ENCODE measurements around the gene PITX1.

PITX1 gene

DNA sequence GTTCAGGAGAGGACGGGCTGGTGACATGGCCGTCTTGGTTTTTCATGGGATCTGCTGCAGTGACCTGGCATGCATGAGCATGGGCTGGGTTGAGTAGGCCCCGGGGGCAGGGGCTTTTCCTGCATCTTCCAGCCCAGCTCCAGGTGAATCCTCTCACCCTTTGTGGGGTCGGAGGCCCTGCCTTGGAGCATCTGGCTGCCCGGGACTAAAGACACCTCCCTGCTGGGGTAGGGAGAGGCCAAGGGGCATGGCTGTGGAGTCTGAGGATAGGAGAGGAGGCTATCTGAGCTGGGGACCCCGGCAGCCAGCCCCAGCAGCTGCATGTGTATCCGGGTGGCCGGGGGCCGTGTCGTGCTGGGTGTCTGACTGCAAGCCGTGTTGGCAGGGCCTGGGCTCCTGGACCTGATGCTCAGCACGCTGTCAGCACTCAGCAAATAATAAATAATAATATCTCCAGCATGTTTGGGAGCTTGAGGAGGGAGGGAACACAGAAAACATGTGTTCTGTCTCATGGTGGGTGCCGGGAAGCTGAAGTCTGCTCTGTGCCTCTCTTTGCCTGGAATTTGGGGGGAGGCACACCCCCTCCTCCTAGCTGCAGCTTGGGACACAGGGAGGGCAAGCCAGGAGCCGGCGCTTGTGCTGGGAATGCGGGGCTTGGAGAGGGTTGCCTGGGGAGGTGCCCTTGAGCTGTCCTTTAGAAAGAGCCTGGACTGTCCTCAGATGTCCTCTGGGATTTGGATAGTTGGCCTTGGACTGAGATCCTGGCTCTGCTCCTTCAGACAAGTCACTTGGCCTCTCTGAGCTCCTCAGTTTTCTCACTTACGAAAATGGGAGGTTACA lies 28.4 kb upstream of the PITX1 start:
- DNase-seq (ENCODE audit: low spot score): no peak

DNA sequence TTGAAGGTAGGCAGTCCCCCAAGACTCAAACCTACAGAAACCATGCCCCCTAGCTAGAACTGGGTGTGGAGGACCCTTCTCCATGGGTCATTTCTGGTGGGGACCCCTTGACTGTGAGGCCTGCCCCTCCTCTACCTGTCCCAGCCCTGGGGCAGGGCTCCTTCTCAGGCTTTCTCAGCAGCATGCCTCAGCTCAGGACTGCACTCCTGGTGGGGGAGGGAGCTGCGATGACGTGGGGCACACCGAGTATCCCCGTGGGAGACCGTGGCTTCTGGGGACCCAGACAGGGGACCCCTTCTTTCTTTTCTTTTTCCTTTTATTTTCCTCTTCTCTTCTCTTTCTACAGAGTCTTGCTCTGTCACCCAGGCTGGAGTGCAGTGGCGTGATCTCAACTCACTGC lies 27.0 kb upstream of the PITX1 start:
- no peak for DNase-seq (ENCODE audit: low spot score)

- no peak for DNase-seq (ENCODE audit: low spot score)
Measured at GRCh38 chr5:135060021-135060420, 26.0 kb upstream of the PITX1 start.

DNA sequence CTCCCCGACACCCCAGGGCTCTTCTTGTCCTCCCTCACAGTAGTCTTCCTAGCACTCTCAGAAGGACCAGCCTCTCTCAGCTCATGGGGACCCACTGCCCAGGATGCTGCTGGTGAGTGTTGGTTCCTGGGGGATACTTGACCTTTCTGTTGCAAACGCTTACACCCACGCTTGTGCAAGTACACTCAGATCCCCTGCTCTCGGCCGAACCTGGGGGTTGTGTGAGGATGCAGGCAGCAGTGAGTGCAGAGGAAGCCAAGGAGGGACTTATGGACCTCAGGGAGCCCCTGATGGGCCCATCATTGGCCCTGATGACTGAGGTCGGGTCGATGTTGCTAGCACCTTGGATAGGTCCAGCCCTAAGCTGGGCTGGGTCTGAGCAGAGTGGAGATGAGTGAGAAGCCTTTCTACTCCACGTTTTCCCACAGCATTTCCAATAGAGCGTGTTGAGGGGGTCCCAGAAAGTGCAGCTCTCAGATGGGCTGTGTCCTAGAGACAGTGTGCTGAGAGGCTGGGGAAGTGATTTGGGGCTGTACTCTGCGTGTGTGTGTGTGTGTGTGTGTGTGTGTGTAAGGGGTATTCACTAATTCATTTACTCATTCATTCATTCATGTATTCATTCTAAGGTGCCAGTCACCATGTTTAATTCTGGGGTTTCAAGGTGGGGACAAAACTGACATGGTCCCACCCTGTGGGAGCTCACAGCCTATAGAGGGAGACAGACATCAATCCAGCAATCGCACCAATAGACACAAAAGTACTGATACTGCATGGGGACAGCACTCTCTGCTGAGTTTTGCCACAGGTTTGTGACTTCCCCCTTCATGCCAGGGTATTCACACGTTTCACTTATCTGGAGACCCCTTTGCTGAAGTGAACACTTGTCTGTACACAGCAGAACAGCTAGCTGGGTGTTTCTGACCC lies 25.2 kb upstream of the PITX1 start:
- DNase-seq (ENCODE audit: low spot score): no peak

- DNase-seq (ENCODE audit: low spot score): no peak
Measured at GRCh38 chr5:135058331-135058732, 24.3 kb upstream of the PITX1 start.

- no peak for DNase-seq (ENCODE audit: low spot score)
Measured at GRCh38 chr5:135057233-135057632, 23.2 kb upstream of the PITX1 start.

DNA sequence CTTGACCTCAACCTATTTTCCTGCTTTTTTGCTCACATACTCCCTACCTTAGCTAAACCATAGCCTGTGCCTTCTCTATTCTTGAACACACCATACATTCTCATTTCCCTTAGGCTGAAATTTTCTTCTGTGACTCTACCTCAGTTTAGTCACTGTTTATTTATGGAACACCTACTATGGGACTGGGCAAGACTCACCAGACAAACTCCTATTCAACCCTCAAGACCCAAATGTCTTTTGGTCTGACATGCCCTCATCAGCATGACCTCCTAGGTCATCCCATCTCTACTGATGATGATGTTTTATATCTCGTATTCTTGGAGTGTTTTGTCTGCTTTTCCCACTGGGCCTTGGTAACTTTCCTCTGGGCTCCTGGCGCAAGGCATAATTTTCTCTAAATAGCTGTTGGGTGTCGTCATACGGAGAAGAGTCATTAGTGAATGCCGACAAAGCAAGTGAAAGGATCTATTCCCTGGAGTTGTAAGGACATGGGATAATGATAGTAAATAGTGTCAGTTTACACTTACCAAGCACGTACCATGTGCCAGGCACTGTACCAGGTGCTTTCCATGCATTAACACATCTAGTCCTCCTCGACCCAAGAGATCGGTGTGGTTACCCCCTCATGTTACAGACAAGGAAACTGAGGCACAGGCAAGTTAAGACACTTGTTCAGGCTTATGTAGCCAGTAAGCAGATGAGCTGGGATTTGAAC lies 22.4 kb upstream of the PITX1 start:
- DNase-seq (ENCODE audit: low spot score): no peak

GRCh38 chr5:135055396-135055795 lies 21.4 kb upstream of the PITX1 start:
- DNase-seq (ENCODE audit: low spot score): no peak

- no peak for DNase-seq (ENCODE audit: low spot score)
Measured at GRCh38 chr5:135054546-135054945, 20.5 kb upstream of the PITX1 start.

DNA sequence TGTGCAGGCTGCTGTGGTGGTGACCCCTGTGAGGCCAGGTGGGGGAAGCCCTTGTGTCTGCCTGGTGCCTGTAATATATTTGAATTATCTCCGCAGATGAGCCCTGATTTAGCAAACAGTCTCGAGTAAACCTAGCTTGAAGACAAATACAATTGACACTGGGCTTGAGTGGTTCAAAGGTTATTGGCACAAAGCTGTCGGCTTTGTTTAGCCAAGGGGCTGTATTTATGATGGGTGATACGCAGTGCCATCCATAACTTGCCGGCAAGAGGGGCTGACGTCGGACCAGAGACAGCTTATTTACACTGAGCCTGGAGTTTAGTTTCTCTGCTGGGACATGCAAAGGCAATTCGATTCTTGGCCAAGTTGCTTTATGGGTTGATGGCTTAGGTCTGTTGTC lies 20.0 kb upstream of the PITX1 start:
- no peak for DNase-seq (ENCODE audit: low spot score)

GRCh38 chr5:135053278-135053677 lies 19.2 kb upstream of the PITX1 start:
- DNase-seq (ENCODE audit: low spot score): no peak

DNA sequence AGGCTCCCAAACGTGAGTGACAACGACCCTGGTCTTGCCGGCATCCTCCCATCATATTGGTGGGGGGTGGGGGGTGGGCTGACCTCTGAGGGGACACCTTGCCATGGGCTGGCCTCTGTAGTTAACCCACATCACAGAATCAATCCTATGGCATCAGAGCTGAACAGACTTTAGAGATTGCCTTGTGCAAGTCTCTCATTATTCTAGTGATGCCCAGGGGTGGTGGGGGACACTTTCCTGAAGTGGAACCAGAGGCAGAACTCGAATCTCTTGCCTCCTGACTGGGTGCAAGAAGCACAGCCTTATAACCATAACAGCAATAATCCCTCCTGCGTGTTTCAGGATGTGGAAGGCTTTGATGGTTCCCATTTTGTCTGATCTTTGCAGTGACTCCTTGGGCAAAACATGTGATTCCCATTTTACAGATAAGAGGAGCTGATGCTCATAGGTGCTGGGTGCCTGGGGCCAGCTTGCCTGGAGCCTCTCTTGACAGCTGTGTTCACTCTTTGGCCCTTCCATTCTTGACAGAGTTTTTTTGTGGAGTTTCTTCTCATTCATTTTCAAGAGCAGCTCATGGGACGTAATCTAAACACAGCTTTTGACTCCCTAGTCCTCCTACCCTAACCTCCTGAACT lies 18.6 kb upstream of the PITX1 start:
- DNase-seq (ENCODE audit: low spot score): no peak

GRCh38 chr5:135051872-135052271 lies 17.8 kb upstream of the PITX1 start:
- no peak for DNase-seq (ENCODE audit: low spot score)

- DNase-seq (ENCODE audit: low spot score): no peak
Measured at GRCh38 chr5:135051399-135051798, 17.4 kb upstream of the PITX1 start.

DNA sequence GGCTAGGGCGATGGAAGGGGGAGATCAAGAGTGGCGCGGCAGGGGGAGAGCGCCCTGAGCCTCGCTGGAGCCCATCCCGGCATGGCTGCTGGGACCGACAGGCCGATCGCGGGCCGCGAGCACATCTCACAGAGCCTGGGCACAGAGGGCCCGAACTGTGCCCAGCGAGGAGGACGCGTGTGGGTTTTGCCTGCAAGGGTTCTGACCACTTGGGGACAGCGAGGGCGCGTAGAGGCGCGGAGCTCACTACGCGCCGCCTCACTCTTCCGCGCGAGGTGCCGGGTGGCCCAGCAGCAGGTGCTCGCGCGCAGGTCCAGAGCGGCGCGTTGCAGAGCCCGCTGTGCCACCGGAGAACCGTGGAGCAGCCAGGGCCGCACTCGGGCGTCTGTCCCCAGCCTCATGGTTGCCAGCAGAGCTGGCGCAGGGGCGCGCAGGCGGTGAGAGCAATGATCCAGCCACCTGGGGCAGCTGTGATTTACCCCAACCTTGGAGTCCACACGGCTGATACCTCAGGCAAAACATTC lies 16.3 kb upstream of the PITX1 start:
- no peak for DNase-seq (ENCODE audit: low spot score)

GRCh38 chr5:135048930-135049329 lies 14.9 kb upstream of the PITX1 start:
- no peak for DNase-seq (ENCODE audit: low spot score)

DNA sequence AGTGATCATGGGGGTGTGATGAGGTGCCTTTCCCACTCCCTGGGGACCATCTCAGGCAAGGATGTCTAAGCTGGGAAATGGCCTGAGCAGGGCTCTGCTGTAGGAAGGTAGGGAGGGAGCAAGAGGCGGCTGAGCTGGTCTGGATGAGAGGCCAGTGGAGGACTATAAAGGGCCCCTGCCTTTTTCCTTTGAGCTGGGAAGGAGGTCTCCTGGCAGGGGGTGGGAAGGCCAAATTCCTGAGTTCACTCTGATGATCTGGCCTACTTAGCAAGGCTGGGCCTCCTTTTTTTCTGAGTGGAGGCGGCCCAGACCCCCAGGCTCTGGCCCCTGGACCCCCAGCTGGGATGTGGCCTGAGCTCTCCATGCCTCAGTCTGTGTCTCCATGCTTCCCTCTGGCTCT lies 14.3 kb upstream of the PITX1 start:
- DNase-seq (ENCODE audit: low spot score): no peak

GRCh38 chr5:135047347-135047695 lies 13.3 kb upstream of the PITX1 start:
- DNase-seq (ENCODE audit: low spot score): no peak

GRCh38 chr5:135046661-135047346 lies 12.8 kb upstream of the PITX1 start:
- DNase-seq (ENCODE audit: low spot score): no peak

DNA sequence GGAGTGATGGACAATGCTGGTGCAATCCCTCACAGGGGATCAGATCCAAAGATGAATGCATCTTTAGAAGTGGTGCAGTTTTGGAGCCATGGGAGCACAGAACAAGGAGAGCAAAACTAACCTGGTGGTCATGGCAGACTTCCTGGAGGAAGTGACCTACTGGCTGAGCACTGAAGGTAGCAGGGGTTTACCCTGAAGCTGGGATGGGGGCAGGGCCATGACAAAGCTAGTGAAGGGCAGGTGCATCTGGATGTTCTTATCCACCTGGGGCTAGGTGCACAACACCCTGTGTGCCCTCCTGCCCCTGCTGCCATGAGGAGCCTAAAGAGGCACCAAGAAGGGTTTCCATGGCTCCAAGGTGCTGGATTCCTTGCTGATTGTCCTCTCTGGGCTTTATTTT lies 11.5 kb upstream of the PITX1 start:
- no peak for DNase-seq (ENCODE audit: low spot score)

- no peak for DNase-seq (ENCODE audit: low spot score)
Measured at GRCh38 chr5:135042595-135042994, 8.6 kb upstream of the PITX1 start.

All from GM03348 (cell line).